Fibroblast of peridontal ligament (primary cell): ENCODE measurements around the gene SWI5.
A peak's percentile ranks its signal among the peaks of the same experiment; 100 is the strongest.
"Not testable (repeated sequence)": the region's sequence is repeated elsewhere in the genome, so short reads cannot be mapped to it uniquely, and the experiment has no call there.

Experiments used
- DNase-seq: peaks from one replicate; pipeline ENCODE4 v3.0.0-alpha.2; 2010; ENCODE audit errors: extremely low read depth

SWI5 gene

GRCh38 chr9:128276008-128276573, at the start of gene SWI5:
Gene SWI5, plus strand, starts transcription at chr9:128276276.
- DNase-seq = peak; percentile 99

GRCh38 chr9:128226412-128226801, 49.7 kb upstream of the SWI5 start:
- no peak for DNase-seq

GRCh38 chr9:128230897-128231296, 45.2 kb upstream of the SWI5 start:
- not testable (repeated sequence) for DNase-seq

- DNase-seq = no peak
These were observed 44.2 kb upstream of the SWI5 start for GRCh38 chr9:128231638-128232527.

GRCh38 chr9:128232528-128233428, 43.3 kb upstream of the SWI5 start:
- DNase-seq = no peak

GRCh38 chr9:128233817-128234406, 42.2 kb upstream of the SWI5 start:
- DNase-seq = no peak

- no peak for DNase-seq
These were observed 34.0 kb upstream of the SWI5 start for GRCh38 chr9:128242124-128242523.

GRCh38 chr9:128242828-128243214, 33.3 kb upstream of the SWI5 start:
- DNase-seq = no peak

- peak; percentile 68 for DNase-seq
These were observed 32.7 kb upstream of the SWI5 start for GRCh38 chr9:128243215-128244018.

GRCh38 chr9:128244091-128244836, 31.8 kb upstream of the SWI5 start:
- DNase-seq = peak; percentile 9

- DNase-seq = peak; percentile 89
These were observed 31.2 kb upstream of the SWI5 start for GRCh38 chr9:128244837-128245231.

- peak; percentile 49 for DNase-seq
These were observed 30.5 kb upstream of the SWI5 start for GRCh38 chr9:128245421-128246151.

- DNase-seq = no peak
These were observed 29.6 kb upstream of the SWI5 start for GRCh38 chr9:128246471-128246870.

GRCh38 chr9:128247226-128247803, 28.8 kb upstream of the SWI5 start:
- no peak for DNase-seq

- no peak for DNase-seq
These were observed 26.5 kb upstream of the SWI5 start for GRCh38 chr9:128249558-128249907.

- DNase-seq = peak; percentile 14
These were observed 25.9 kb upstream of the SWI5 start for GRCh38 chr9:128249908-128250838.

GRCh38 chr9:128250839-128251731, 25.0 kb upstream of the SWI5 start:
- no peak for DNase-seq
